HS-5 (cell line): Measurements from ENCODE around the gene FITM1.

ENCODE experiments used
- DNase-seq: peaks from one replicate; pipeline ENCODE4 v3.0.0-alpha.2; 2012; ENCODE audit warnings: low read depth

Gene FITM1

DNA sequence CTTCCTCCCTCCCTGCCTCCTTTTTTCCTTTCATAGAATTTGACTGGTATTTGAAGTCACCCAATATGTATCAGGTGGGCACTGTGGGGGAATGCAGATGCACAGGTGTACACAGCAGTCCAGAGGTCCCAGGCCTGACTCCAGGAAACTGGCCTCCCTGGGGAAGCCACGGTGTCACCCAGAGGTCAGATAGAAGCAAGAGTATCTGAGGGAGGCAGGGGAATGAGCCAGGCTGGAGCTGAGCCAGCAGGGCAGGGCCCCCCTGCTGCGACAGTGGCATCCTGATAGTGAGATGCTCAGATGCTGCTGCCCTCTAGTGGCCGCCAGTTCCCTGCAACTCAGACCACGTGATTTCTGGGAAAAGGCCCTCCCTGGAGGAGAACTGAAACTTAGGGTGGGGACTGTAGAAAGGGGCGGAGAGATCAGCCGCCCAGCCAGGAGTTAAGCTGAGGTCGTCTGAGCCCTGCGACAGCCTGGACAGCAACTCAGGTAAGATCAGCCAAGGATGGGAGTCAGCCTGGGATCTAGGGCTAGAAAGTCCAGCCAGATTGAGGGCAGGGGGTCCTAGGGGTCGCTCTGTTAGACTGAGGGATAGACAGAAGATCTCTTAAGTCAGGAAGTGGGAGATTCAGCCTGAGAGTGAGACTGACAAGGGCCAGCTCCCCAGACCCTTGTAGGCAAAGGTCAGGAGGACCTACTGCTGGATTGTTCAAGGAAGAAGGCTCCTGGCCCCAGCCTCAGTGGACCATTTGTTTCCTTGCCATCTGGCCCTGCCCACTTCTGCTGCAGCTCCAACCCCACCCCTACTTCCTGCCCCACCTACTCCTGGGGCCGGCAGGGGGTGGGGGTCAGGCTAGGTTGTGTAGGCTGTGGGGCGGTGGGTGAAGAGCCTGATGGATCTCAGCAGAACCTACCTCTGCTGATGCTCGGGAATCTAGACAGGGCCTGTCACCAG is 30.7 kb downstream of the FITM1 start, which contains the start of gene IRF9:
Gene IRF9, plus strand, starts transcription at position 416 of the 955 bp plus-strand sequence. CDS start 880 bp downstream, outside the sequence.
- peak; percentile 84 for DNase-seq

- DNase-seq, result no peak
Measured at GRCh38 chr14:24162093-24162492, 31.6 kb downstream of the FITM1 start.

GRCh38 chr14:24164518-24164991 is 34.1 kb downstream of the FITM1 start:
- DNase-seq, result no peak

GRCh38 chr14:24165785-24166184 is 35.3 kb downstream of the FITM1 start:
- DNase-seq, result no peak

DNA sequence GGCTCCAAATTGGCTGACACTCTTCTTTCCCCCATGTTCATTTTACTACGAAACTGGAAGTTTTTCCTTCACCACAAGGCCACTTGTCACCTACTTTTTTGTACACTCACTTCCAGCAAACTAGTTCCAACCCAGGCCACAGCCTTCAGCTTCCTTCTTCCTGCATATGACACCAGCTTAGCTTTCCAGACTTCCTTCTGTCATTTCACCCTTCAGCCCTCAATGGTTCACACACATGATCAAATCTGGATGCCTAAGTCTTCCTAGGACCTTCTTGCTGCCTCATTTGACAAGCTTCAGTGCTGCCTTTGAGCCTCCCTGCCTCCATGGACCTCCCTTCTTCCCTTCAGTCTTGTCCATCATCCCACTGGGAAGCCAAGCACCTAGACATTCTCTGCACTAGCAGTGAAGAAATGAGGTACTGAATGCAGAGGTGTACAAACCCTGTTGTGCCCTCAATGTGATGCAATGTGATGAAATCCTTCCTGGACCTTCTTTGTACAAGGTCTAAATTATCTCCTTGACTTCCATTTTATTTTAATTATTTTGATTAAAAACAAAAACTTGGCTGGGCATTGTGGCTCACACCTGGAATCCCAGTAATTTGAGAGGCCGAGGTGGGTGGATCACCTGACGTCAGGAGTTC is 37.1 kb downstream of the FITM1 start:
- DNase-seq, result no peak

GRCh38 chr14:24171422-24172260 is 41.2 kb downstream of the FITM1 start, which contains the start of gene REC8:
TSS of gene REC8 (plus strand) at chr14:24172080. CDS start at chr14:24172553, 473 bp downstream.
- DNase-seq, result no peak

DNA sequence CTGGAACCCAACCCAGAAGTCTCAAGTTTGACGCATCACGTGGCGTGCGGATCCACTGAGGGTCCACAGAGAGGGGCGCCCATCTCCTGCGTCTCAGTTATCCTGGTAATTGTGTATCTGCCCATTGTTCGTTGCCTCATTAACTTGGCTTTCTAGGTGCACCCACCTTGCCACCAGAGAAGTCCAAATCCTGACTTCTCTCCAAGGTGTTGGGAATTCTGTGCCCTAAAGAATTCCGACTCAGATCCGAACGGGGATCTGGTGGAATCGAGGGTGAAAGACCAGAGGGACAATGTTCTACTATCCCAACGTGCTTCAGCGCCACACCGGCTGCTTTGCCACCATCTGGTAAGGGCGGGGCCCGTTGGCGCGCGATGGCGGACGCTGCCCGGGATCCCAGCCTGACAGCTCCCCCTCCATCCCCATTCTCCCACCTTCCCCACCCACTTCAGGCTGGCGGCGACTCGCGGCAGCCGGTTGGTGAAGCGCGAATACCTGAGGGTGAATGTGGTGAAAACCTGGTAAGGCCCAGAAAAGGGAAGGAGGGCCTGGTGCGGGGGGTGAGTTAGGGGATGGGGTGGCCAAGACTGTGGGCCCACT is 41.9 kb downstream of the FITM1 start:
- no peak for DNase-seq

- no peak for DNase-seq
Measured at GRCh38 chr14:24172871-24173281, 42.4 kb downstream of the FITM1 start.

GRCh38 chr14:24176599-24176998 is 46.1 kb downstream of the FITM1 start:
- DNase-seq, result no peak

GRCh38 chr14:24177041-24177825 is 46.8 kb downstream of the FITM1 start:
- DNase-seq, result no peak

- no peak for DNase-seq
Measured at GRCh38 chr14:24177891-24178290, 47.4 kb downstream of the FITM1 start.

GRCh38 chr14:24178399-24179178 is 48.1 kb downstream of the FITM1 start:
- no peak for DNase-seq

- DNase-seq, result no peak
Measured at GRCh38 chr14:24179294-24179960, 49.0 kb downstream of the FITM1 start.

DNA sequence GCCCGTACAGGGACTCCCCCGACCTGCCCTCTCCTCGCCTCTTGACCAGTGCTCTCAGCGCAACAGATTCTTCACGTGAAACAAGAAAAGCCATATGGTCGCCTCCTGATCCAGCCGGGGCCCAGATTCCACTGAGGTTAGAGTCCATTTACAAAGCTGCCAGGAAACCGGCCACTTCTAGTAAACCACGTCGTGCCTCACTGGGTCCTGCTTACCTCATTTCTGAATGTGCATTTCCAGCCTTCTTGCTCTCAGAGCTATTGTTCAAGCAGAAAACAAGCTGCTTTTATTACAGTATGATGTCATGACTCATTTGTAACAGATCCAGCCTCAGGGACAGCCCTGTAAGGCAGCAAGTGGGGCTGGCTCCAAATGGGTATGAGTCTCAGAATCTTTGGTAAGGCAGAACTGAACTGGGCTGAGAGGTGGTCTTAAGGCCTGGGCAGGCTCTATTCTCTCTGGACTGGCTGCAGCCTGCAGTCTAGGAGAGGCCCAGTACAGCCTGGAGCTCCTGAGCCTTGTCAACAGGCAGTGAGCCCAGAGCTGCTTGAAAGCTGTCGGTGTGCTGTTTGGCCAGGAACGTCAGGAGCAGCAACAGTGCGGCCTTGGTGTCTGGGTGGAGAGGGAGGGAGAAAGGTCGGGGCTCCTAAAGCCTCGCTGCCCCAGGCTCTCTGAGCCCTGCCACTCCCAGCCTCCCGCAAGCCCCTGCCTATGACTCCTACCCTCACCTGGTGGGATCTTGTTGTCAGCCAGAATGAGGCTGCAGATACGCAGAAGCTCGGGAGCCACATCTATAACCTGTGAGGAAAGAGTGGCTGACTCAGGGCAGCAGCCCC is 49.7 kb downstream of the FITM1 start:
- DNase-seq, result no peak

GRCh38 chr14:24181371-24182077 is 51.1 kb downstream of the FITM1 start:
- no peak for DNase-seq
